GM13976 (cell line): ENCODE measurements around the gene MSH5.
A peak's percentile ranks its signal among the peaks of the same experiment; 100 is the strongest.

Experiments used
- DNase-seq: peaks from one replicate; pipeline ENCODE4 v3.0.0; 2012; ENCODE audit warnings: low spot score
- in situ Hi-C: fragments of 300-500 bp; cut with MboI; formaldehyde crosslinking; loops from one replicate; pipeline ENCODE4 v1.12.0; 2022; ENCODE audit warnings: low sequenced_read_pairs, mixed read lengths, inconsistent platforms; ENCODE audit not compliant: unreplicated experiment
- TF ChIP-seq, protein P1 (sequence below): IDR thresholded peaks from 2 replicates; pipeline ENCODE4 v1.5.1; 2012; ENCODE audit warnings: borderline replicate concordance, mild to moderate bottlenecking; ENCODE audit not compliant: insufficient read depth; ENCODE audit errors: extremely low read depth, missing control alignments, control extremely low read depth

Gene MSH5

GRCh38 chr6:31771992-31772358 is 32.2 kb downstream of the MSH5 start:
- TF ChIP-seq, protein P1, sequence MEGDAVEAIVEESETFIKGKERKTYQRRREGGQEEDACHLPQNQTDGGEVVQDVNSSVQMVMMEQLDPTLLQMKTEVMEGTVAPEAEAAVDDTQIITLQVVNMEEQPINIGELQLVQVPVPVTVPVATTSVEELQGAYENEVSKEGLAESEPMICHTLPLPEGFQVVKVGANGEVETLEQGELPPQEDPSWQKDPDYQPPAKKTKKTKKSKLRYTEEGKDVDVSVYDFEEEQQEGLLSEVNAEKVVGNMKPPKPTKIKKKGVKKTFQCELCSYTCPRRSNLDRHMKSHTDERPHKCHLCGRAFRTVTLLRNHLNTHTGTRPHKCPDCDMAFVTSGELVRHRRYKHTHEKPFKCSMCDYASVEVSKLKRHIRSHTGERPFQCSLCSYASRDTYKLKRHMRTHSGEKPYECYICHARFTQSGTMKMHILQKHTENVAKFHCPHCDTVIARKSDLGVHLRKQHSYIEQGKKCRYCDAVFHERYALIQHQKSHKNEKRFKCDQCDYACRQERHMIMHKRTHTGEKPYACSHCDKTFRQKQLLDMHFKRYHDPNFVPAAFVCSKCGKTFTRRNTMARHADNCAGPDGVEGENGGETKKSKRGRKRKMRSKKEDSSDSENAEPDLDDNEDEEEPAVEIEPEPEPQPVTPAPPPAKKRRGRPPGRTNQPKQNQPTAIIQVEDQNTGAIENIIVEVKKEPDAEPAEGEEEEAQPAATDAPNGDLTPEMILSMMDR = no peak
- no peak for DNase-seq
- in situ Hi-C loops = no loop called here

GRCh38 chr6:31775184-31775583 is 35.4 kb downstream of the MSH5 start:
- TF ChIP-seq, protein P1 = no peak
- in situ Hi-C loops = no loop called here
- DNase-seq = no peak

- TF ChIP-seq, protein P1 = no peak
- in situ Hi-C loops = no loop called here
- no peak for DNase-seq
These were observed 36.1 kb downstream of the MSH5 start for GRCh38 chr6:31775633-31776484.

GRCh38 chr6:31776485-31776988 is 36.7 kb downstream of the MSH5 start:
- TF ChIP-seq, protein P1 = no peak
- in situ Hi-C loops = no loop called here
- DNase-seq = no peak

DNA sequence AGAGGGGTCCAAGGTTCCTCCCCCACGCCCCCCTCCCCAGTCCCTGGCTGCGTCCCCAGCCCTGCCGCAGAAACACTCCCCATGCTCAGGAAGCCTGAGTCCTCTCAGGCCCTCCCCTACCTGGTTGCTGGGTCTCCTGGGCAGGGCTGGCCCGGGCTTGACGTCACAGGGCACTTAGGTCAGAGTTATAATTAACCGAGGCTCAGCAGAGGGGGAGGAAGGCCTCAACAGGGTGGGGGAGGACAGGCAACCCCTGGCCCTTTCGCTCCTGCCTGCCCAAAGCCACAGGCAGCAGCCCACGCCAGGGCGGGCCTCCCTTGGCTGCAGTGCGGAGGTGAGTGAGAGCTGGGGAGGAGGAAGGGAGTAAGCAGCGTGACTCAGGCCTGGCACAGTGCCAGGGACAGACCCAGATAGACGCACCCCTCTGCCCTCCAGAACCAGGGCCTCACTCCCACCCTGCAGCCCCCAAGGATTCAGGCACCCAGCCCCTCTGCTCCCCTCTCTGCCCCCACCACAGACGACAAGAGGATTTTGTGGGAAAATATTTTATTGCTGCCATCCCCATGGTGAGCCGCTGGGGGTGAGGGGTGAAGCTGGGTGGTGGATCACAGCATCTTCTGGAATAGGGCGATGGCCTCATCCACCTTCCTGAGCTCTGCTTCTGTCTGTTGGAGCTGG is 37.3 kb downstream of the MSH5 start, which contains the start of gene VWA7:
TSS of gene VWA7 (minus strand) at position 340 of the 678 bp plus-strand sequence. CDS start 549 bp downstream, outside the sequence.
- peak; percentile 95 for DNase-seq
- TF ChIP-seq, protein P1 = no peak
- in situ Hi-C loops = no loop called here

GRCh38 chr6:31777667-31778050 is 37.9 kb downstream of the MSH5 start:
- no peak for DNase-seq
- TF ChIP-seq, protein P1 = no peak
- in situ Hi-C loops = no loop called here
